HEK293 (cell line): ENCODE data around the gene GJB5.

Experiments
- TRIM28 ChIP-seq: IDR thresholded peaks from 2 replicates; pipeline ENCODE4 v1.6.1; 2011; ENCODE audit warnings: low read length, control low read depth, borderline replicate concordance
- YY1 ChIP-seq: fragments of 450-650 bp; formaldehyde crosslinking; IDR thresholded peaks from 2 replicates; pipeline ENCODE4 v1.5.1; 2018; ENCODE audit warnings: missing biosample characterization, missing genetic modification characterization
- ZBTB7A ChIP-seq: fragments of 450-650 bp; formaldehyde crosslinking; IDR thresholded peaks from 2 replicates; pipeline ENCODE4 v1.5.1; 2016; ENCODE audit warnings: low read depth, missing biosample characterization, missing genetic modification characterization
- ZNF121 ChIP-seq: fragments of 450-650 bp; formaldehyde crosslinking; IDR thresholded peaks from 2 replicates; pipeline ENCODE4 v1.5.1; 2016; ENCODE audit warnings: missing biosample characterization, missing genetic modification characterization
- ZNF335 ChIP-seq: fragments of 450-650 bp; formaldehyde crosslinking; conservative IDR thresholded peaks from 2 replicates; pipeline ENCODE4 v1.5.1; 2016; ENCODE audit warnings: missing biosample characterization, missing genetic modification characterization
- ZNF391 ChIP-seq: fragments of 450-650 bp; formaldehyde crosslinking; IDR thresholded peaks from 2 replicates; pipeline ENCODE4 v1.5.1; 2016; ENCODE audit warnings: low read depth, missing biosample characterization, missing genetic modification characterization, borderline replicate concordance
- ZNF621 ChIP-seq: fragments of 450-650 bp; formaldehyde crosslinking; IDR thresholded peaks from 2 replicates; pipeline ENCODE4 v1.5.1; 2017; ENCODE audit warnings: missing biosample characterization, missing genetic modification characterization
- ZNF660 ChIP-seq: fragments of 450-650 bp; IDR thresholded peaks from 2 replicates; pipeline ENCODE4 v1.5.1; 2018; ENCODE audit warnings: missing biosample characterization, mild to moderate bottlenecking, missing genetic modification characterization
- ZNF670 ChIP-seq: fragments of 450-650 bp; formaldehyde crosslinking; IDR thresholded peaks from 2 replicates; pipeline ENCODE4 v1.5.1; 2016; ENCODE audit warnings: missing biosample characterization, missing genetic modification characterization, low read depth
- TF ChIP-seq, protein P1 (sequence below): fragments of 450-650 bp; formaldehyde crosslinking; IDR thresholded peaks from 2 replicates; pipeline ENCODE4 v1.5.1; 2016; ENCODE audit warnings: missing biosample characterization, missing genetic modification characterization
- TF ChIP-seq, protein P2 (sequence below): fragments of 450-650 bp; formaldehyde crosslinking; IDR thresholded peaks from 2 replicates; pipeline ENCODE4 v1.5.1; 2016; ENCODE audit warnings: missing biosample characterization, missing genetic modification characterization
- TF ChIP-seq, protein P3 (sequence below): fragments of 450-650 bp; formaldehyde crosslinking; IDR thresholded peaks from 2 replicates; pipeline ENCODE4 v1.5.1; 2016; ENCODE audit warnings: missing biosample characterization, missing genetic modification characterization
- TF ChIP-seq, protein P4 (sequence below): fragments of 450-650 bp; formaldehyde crosslinking; IDR thresholded peaks from 2 replicates; pipeline ENCODE4 v1.5.0; 2017; ENCODE audit warnings: missing biosample characterization, missing genetic modification characterization, borderline replicate concordance

DNA sequence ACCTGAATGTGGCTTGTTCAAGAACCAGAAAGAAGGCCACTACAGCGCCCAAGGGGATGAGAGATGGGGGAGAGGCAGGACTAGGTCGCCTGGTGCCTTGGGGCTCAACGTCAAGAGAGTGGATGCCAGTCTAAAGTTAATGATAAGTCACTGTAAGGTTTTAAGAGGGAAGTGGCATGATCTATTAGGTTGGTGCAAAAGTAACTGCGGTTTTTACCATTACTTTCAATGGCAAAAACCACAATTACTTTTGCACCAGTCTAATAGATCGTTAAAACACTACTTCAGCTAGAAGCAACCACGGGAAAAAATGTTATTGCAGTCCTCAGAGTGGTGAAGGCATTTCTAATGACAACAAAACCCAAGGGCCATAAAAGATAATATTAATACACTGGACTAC is 23.5 kb downstream of the GJB5 start:
- TF ChIP-seq ZNF121 (tag by site-specific recombination) (no peak), ZNF335 (tag by site-specific recombination) (no peak), YY1 (no peak), ZNF660 (no peak), ZNF621 (tag by site-specific recombination) (no peak), ZNF391 (tag by site-specific recombination) (no peak), ZBTB7A (tag by site-specific recombination) (no peak), ZNF670 (tag by site-specific recombination) (no peak), TRIM28 (no peak)
- TF ChIP-seq, protein P1, sequence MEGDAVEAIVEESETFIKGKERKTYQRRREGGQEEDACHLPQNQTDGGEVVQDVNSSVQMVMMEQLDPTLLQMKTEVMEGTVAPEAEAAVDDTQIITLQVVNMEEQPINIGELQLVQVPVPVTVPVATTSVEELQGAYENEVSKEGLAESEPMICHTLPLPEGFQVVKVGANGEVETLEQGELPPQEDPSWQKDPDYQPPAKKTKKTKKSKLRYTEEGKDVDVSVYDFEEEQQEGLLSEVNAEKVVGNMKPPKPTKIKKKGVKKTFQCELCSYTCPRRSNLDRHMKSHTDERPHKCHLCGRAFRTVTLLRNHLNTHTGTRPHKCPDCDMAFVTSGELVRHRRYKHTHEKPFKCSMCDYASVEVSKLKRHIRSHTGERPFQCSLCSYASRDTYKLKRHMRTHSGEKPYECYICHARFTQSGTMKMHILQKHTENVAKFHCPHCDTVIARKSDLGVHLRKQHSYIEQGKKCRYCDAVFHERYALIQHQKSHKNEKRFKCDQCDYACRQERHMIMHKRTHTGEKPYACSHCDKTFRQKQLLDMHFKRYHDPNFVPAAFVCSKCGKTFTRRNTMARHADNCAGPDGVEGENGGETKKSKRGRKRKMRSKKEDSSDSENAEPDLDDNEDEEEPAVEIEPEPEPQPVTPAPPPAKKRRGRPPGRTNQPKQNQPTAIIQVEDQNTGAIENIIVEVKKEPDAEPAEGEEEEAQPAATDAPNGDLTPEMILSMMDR (tag by site-specific recombination) = no peak
- TF ChIP-seq, protein P2, sequence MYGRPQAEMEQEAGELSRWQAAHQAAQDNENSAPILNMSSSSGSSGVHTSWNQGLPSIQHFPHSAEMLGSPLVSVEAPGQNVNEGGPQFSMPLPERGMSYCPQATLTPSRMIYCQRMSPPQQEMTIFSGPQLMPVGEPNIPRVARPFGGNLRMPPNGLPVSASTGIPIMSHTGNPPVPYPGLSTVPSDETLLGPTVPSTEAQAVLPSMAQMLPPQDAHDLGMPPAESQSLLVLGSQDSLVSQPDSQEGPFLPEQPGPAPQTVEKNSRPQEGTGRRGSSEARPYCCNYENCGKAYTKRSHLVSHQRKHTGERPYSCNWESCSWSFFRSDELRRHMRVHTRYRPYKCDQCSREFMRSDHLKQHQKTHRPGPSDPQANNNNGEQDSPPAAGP = no peak
- TF ChIP-seq, protein P3, sequence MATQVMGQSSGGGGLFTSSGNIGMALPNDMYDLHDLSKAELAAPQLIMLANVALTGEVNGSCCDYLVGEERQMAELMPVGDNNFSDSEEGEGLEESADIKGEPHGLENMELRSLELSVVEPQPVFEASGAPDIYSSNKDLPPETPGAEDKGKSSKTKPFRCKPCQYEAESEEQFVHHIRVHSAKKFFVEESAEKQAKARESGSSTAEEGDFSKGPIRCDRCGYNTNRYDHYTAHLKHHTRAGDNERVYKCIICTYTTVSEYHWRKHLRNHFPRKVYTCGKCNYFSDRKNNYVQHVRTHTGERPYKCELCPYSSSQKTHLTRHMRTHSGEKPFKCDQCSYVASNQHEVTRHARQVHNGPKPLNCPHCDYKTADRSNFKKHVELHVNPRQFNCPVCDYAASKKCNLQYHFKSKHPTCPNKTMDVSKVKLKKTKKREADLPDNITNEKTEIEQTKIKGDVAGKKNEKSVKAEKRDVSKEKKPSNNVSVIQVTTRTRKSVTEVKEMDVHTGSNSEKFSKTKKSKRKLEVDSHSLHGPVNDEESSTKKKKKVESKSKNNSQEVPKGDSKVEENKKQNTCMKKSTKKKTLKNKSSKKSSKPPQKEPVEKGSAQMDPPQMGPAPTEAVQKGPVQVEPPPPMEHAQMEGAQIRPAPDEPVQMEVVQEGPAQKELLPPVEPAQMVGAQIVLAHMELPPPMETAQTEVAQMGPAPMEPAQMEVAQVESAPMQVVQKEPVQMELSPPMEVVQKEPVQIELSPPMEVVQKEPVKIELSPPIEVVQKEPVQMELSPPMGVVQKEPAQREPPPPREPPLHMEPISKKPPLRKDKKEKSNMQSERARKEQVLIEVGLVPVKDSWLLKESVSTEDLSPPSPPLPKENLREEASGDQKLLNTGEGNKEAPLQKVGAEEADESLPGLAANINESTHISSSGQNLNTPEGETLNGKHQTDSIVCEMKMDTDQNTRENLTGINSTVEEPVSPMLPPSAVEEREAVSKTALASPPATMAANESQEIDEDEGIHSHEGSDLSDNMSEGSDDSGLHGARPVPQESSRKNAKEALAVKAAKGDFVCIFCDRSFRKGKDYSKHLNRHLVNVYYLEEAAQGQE (tag by site-specific recombination) = no peak
- TF ChIP-seq, protein P4, sequence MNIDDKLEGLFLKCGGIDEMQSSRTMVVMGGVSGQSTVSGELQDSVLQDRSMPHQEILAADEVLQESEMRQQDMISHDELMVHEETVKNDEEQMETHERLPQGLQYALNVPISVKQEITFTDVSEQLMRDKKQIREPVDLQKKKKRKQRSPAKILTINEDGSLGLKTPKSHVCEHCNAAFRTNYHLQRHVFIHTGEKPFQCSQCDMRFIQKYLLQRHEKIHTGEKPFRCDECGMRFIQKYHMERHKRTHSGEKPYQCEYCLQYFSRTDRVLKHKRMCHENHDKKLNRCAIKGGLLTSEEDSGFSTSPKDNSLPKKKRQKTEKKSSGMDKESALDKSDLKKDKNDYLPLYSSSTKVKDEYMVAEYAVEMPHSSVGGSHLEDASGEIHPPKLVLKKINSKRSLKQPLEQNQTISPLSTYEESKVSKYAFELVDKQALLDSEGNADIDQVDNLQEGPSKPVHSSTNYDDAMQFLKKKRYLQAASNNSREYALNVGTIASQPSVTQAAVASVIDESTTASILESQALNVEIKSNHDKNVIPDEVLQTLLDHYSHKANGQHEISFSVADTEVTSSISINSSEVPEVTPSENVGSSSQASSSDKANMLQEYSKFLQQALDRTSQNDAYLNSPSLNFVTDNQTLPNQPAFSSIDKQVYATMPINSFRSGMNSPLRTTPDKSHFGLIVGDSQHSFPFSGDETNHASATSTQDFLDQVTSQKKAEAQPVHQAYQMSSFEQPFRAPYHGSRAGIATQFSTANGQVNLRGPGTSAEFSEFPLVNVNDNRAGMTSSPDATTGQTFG = no peak
